HG02884 (cell line): Measurements from ENCODE around the gene ZSWIM1.
A peak's percentile ranks its signal among the peaks of the same experiment; 100 is the strongest.
"Not testable (repeated sequence)": the region's sequence is repeated elsewhere in the genome, so short reads cannot be mapped to it uniquely, and the experiment has no call there.

Source experiments
- ATAC-seq: cut with Tn5 transposase; IDR thresholded peaks from one replicate; pipeline ENCODE4 v1.9.1; 2021; ENCODE audit warnings: mild to moderate bottlenecking, moderate library complexity; ENCODE audit not compliant: unreplicated experiment

Gene ZSWIM1

GRCh38 chr20:45887346-45887715 lies 6.3 kb downstream of the ZSWIM1 start, which contains the start of gene SPATA25:
Gene SPATA25 (minus strand): TSS chr20:45887622. CDS start chr20:45887590, 32 bp downstream.
- ATAC-seq: no peak

GRCh38 chr20:45888681-45889080 lies 7.7 kb downstream of the ZSWIM1 start:
- no peak for ATAC-seq

GRCh38 chr20:45890077-45890984 lies 9.3 kb downstream of the ZSWIM1 start:
- ATAC-seq: no peak

GRCh38 chr20:45890985-45891983 lies 10.3 kb downstream of the ZSWIM1 start, which contains the start of the genes CTSA and NEURL2:
Gene CTSA (plus strand): TSS chr20:45891335. CDS start chr20:45891569, 234 bp downstream.
Gene NEURL2 (minus strand): TSS chr20:45891208. CDS start chr20:45890991, 217 bp downstream.
- ATAC-seq: peak; percentile 71

GRCh38 chr20:45892049-45892825 lies 11.2 kb downstream of the ZSWIM1 start:
- no peak for ATAC-seq

- no peak for ATAC-seq
These were observed 11.9 kb downstream of the ZSWIM1 start for GRCh38 chr20:45892828-45893500.

GRCh38 chr20:45893831-45894230 lies 12.8 kb downstream of the ZSWIM1 start:
- ATAC-seq: no peak

- no peak for ATAC-seq
These were observed 13.8 kb downstream of the ZSWIM1 start for GRCh38 chr20:45894797-45895196.

- no peak for ATAC-seq
These were observed 15.7 kb downstream of the ZSWIM1 start for GRCh38 chr20:45896641-45897161.

- no peak for ATAC-seq
These were observed 16.3 kb downstream of the ZSWIM1 start for GRCh38 chr20:45897289-45897688.

- ATAC-seq: no peak
These were observed 16.7 kb downstream of the ZSWIM1 start for GRCh38 chr20:45897692-45898091.

GRCh38 chr20:45898285-45898684 lies 17.3 kb downstream of the ZSWIM1 start:
- ATAC-seq: no peak

GRCh38 chr20:45899046-45899835 lies 18.2 kb downstream of the ZSWIM1 start:
- no peak for ATAC-seq

GRCh38 chr20:45901332-45901731 lies 20.3 kb downstream of the ZSWIM1 start:
- ATAC-seq: not testable (repeated sequence)

GRCh38 chr20:45902199-45902701 lies 21.2 kb downstream of the ZSWIM1 start:
- ATAC-seq: no peak

GRCh38 chr20:45904583-45905504 lies 23.8 kb downstream of the ZSWIM1 start:
- ATAC-seq: no peak

- ATAC-seq: no peak
These were observed 24.6 kb downstream of the ZSWIM1 start for GRCh38 chr20:45905505-45906079.
